ENCODE results near the gene PDZK1.

Gene PDZK1

GRCh38 chr1:145740269-145740668, 33.1 kb upstream of the PDZK1 start (continued):
- TF ChIP-seq ZSCAN23 (tag by site-specific recombination; IDR thresholded peaks at IDR 0.05) (0 out of 2 replicates have a peak, but pooled peaks have one; percentile 22), ZNF629 (tag by site-specific recombination; IDR thresholded peaks at IDR 0.05) (peak; percentile 86), ZNF132 (tag by site-specific recombination; IDR thresholded peaks at IDR 0.05; ENCODE audit: borderline replicate concordance) (no peak), TRIM28 (IDR thresholded peaks at IDR 0.05; ENCODE audit: borderline replicate concordance, low read length) (peak; percentile 77; the same call in 1 of the 2 replicates), ZNF112 (tag by site-specific recombination; IDR thresholded peaks at IDR 0.05) (no peak), ZBTB48 (tag by site-specific recombination; IDR thresholded peaks at IDR 0.05) (no peak), BCL11A (tag by site-specific recombination; IDR thresholded peaks at IDR 0.05; ENCODE audit: low read depth) (peak; percentile 92), IKZF3 (tag by site-specific recombination; IDR thresholded peaks at IDR 0.05) (peak; percentile 48; the same call in 1 of the 2 replicates), KLF10 (tag by site-specific recombination; IDR thresholded peaks at IDR 0.05) (no peak), FEZF1 (tag by site-specific recombination; IDR thresholded peaks at IDR 0.05) (peak; percentile 85), SP7 (tag by site-specific recombination; IDR thresholded peaks at IDR 0.05) (peak; percentile 79), ZNF366 (tag by site-specific recombination; conservative IDR thresholded peaks at IDR 0.05) (peak; percentile 45; the same call in 1 of the 2 replicates), ZNF843 (tag by site-specific recombination; IDR thresholded peaks at IDR 0.05) (peak; percentile 95), ZNF18 (tag by site-specific recombination; IDR thresholded peaks at IDR 0.05) (peak; percentile 66), TCF7L2 (IDR thresholded peaks at IDR 0.05; ENCODE audit: borderline replicate concordance, low read depth, low read length) (peak; percentile 66; the same call in 1 of the 2 replicates), INSM2 (tag by site-specific recombination; IDR thresholded peaks at IDR 0.05) (peak; percentile 97), ZBTB26 (tag by site-specific recombination; optimal IDR thresholded peaks at IDR 0.05) (no peak), KLF8 (tag by site-specific recombination; IDR thresholded peaks at IDR 0.05) (peak; percentile 48; the same call in 1 of the 2 replicates), ZNF2 (tag by site-specific recombination; IDR thresholded peaks at IDR 0.05) (0 out of 2 replicates have a peak, but pooled peaks have one; percentile 39), ZFP41 (tag by site-specific recombination; IDR thresholded peaks at IDR 0.05; ENCODE audit: borderline replicate concordance) (no peak), ZNF791 (tag by site-specific recombination; IDR thresholded peaks at IDR 0.05) (no peak), KLF17 (tag by site-specific recombination; IDR thresholded peaks at IDR 0.05) (peak; percentile 73), ZEB2 (tag by site-specific recombination; IDR thresholded peaks at IDR 0.05) (peak; percentile 91), ZNF10 (tag by site-specific recombination; IDR thresholded peaks at IDR 0.05) (0 out of 2 replicates have a peak, but pooled peaks have one; percentile 56), ZNF354C (tag by site-specific recombination; IDR thresholded peaks at IDR 0.05; ENCODE audit: borderline replicate concordance, low read depth) (no peak), WT1 (tag by site-specific recombination; IDR thresholded peaks at IDR 0.05) (peak; percentile 71), ZNF561 (tag by site-specific recombination; IDR thresholded peaks at IDR 0.05; ENCODE audit: borderline replicate concordance) (0 out of 2 replicates have a peak, but pooled peaks have one; percentile 46), ZNF692 (tag by site-specific recombination; IDR thresholded peaks at IDR 0.05) (0 out of 2 replicates have a peak, but pooled peaks have one; percentile 19), ZNF449 (tag by site-specific recombination; IDR thresholded peaks at IDR 0.05) (0 out of 2 replicates have a peak, but pooled peaks have one; percentile 24), GFI1B (tag by site-specific recombination; IDR thresholded peaks at IDR 0.05) (peak; percentile 76), ZNF302 (tag by site-specific recombination; IDR thresholded peaks at IDR 0.05; ENCODE audit: low read depth) (no peak)
